ENCODE data around the gene MSI2.

Gene MSI2

GRCh38 chr17:57349541-57350247 lies 93.4 kb downstream of the MSI2 start:
- no peak for DNase-seq

GRCh38 chr17:57350266-57350665 lies 93.9 kb downstream of the MSI2 start:
- no peak for DNase-seq

- DNase-seq = no peak
Measured at GRCh38 chr17:57352665-57353175, 96.4 kb downstream of the MSI2 start.

GRCh38 chr17:57354673-57355072 lies 98.3 kb downstream of the MSI2 start:
- no peak for DNase-seq

GRCh38 chr17:57355090-57355859 lies 99.0 kb downstream of the MSI2 start:
- no peak for DNase-seq

GRCh38 chr17:57356153-57356718 lies 99.9 kb downstream of the MSI2 start:
- no peak for DNase-seq

- no peak for DNase-seq
Measured at GRCh38 chr17:57356719-57357391, 100.5 kb downstream of the MSI2 start.

- DNase-seq = no peak
Measured at GRCh38 chr17:57357392-57357784, 101.1 kb downstream of the MSI2 start.

- DNase-seq = no peak
Measured at GRCh38 chr17:57357830-57358430, 101.6 kb downstream of the MSI2 start.

GRCh38 chr17:57360266-57360665 lies 103.9 kb downstream of the MSI2 start:
- no peak for DNase-seq

- no peak for DNase-seq
Measured at GRCh38 chr17:57362797-57363556, 106.7 kb downstream of the MSI2 start.

GRCh38 chr17:57363580-57363979 lies 107.3 kb downstream of the MSI2 start:
- DNase-seq = no peak

- no peak for DNase-seq
Measured at GRCh38 chr17:57363998-57364643, 107.8 kb downstream of the MSI2 start.

- no peak for DNase-seq
Measured at GRCh38 chr17:57365420-57365819, 109.1 kb downstream of the MSI2 start.

GRCh38 chr17:57366177-57366557 lies 109.8 kb downstream of the MSI2 start:
- DNase-seq = no peak

GRCh38 chr17:57366558-57367351 lies 110.4 kb downstream of the MSI2 start:
- no peak for DNase-seq

GRCh38 chr17:57368637-57369336 lies 112.5 kb downstream of the MSI2 start:
- no peak for DNase-seq

- DNase-seq = no peak
Measured at GRCh38 chr17:57369509-57369945, 113.2 kb downstream of the MSI2 start.

- DNase-seq = no peak
Measured at GRCh38 chr17:57370037-57370581, 113.8 kb downstream of the MSI2 start.

GRCh38 chr17:57370619-57371018 lies 114.3 kb downstream of the MSI2 start:
- DNase-seq = no peak
